Measurements from ENCODE around the gene UNC79.

- TF ChIP-seq CTCF (IDR thresholded peaks at IDR 0.05; ENCODE audit: insufficient read depth, low read length) (no peak), POLR2AphosphoS5 (IDR thresholded peaks at IDR 0.05; ENCODE audit: low read depth) (no peak)
Observed at GRCh38 chr14:93540235-93540634, 109.5 kb downstream of the UNC79 start.
